Fibroblast of villous mesenchyme (primary cell): ENCODE results near the gene CHRDL1. TPM values are rescaled to one million over a fixed set of nuclear protein-coding genes. Genes with fewer than 3 reads are reported as not detected.

ENCODE experiments used
- DNase-seq: peaks from one replicate; pipeline ENCODE4 v3.0.0-alpha.2; 2010; ENCODE audit warnings: low read depth
- H3K4me3 ChIP-seq: 2 replicates; pipeline ENCODE4 v1.5.1; 2011; ENCODE audit warnings: low read depth, mild to moderate bottlenecking, low read length
- total RNA-seq: library from RNA; depleted of rRNA; stranded (reverse); fragments of >200 nt; gene quantifications from 2 replicates; pipeline ENCODE4 v1.2.3, GENCODE V29; 2012
- TF ChIP-seq, protein P1 (sequence below): IDR thresholded peaks from 2 replicates; pipeline ENCODE4 v1.5.1; 2012; ENCODE audit warnings: low read depth, mild to moderate bottlenecking, low read length; ENCODE audit not compliant: insufficient read depth

The CHRDL1 gene
- total RNA-seq, 1 donor: under 0.01 TPM

DNA sequence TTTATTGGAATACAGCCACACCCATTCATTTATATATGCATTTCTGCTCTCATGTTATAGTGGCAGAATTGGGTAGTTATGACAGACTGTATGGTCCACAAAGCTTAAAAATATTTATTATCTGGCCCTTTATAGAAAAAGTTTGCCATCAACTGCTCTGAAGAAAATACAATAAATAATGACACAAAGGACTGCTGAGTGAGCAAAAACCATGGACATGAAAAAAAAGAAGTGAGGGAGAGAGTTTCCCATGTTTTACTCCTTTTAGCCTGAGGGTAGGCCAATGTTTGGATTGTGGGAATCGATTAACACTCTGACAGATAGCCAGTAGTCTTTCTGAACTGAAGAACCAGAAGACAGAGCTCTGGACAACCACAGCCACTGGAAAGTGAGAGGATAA is 149.2 kb downstream of the CHRDL1 start:
- TF ChIP-seq, protein P1, sequence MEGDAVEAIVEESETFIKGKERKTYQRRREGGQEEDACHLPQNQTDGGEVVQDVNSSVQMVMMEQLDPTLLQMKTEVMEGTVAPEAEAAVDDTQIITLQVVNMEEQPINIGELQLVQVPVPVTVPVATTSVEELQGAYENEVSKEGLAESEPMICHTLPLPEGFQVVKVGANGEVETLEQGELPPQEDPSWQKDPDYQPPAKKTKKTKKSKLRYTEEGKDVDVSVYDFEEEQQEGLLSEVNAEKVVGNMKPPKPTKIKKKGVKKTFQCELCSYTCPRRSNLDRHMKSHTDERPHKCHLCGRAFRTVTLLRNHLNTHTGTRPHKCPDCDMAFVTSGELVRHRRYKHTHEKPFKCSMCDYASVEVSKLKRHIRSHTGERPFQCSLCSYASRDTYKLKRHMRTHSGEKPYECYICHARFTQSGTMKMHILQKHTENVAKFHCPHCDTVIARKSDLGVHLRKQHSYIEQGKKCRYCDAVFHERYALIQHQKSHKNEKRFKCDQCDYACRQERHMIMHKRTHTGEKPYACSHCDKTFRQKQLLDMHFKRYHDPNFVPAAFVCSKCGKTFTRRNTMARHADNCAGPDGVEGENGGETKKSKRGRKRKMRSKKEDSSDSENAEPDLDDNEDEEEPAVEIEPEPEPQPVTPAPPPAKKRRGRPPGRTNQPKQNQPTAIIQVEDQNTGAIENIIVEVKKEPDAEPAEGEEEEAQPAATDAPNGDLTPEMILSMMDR: no peak
- DNase-seq: no peak
- H3K4me3 ChIP-seq: no peak overlapping the region
